CD14-positive monocyte (primary cell): ENCODE data around the gene GPR4. TPM values are rescaled to one million over a fixed set of nuclear protein-coding genes. Genes with fewer than 3 reads are reported as not detected.
A peak's percentile ranks its signal among the peaks of the same experiment; 100 is the strongest.

Experiments used
- DNase-seq, 3 donors: peaks; one replicate each; pipeline ENCODE4 v3.0.0-alpha.2; 2011 to 2022
- H2AFZ ChIP-seq: 2 replicates; pipeline ENCODE4 v1.6.0; 2012; ENCODE audit warnings: mild to moderate bottlenecking, low read depth, low read length, inconsistent platforms; ENCODE audit not compliant: insufficient read depth, poor library complexity, severe bottlenecking
- H3K27ac ChIP-seq, 2 donors: 1 replicate in 1 of 2; 2 replicates in 1 of 2; pipeline ENCODE4 v1.5.1; 2012 to 2013; ENCODE audit warnings: low read length in 2 of 2, control low read depth in 1 of 2, inconsistent platforms in 1 of 2, low read depth in 1 of 2, mild to moderate bottlenecking in 1 of 2
- H3K27me3 ChIP-seq, 2 donors: one replicate each; pipeline versions ENCODE4 v1.6.0 to v1.6.1; 2011 to 2013; ENCODE audit warnings: low read length in 2 of 2; ENCODE audit not compliant: control insufficient read depth in 2 of 2, insufficient read depth in 2 of 2
- H3K36me3 ChIP-seq, 2 donors: replicated peaks in 1 of 2; 1 replicate in 1 of 2; 2 replicates in 1 of 2; pipeline versions ENCODE4 v1.5.1 to v1.6.1; 2012 to 2013; ENCODE audit warnings: low read length in 2 of 2, control low read depth in 1 of 2, inconsistent platforms in 1 of 2, mild to moderate bottlenecking in 1 of 2; ENCODE audit not compliant: insufficient read depth in 2 of 2, control insufficient read depth in 1 of 2
- H3K4me1 ChIP-seq, 2 donors: 1 replicate in 1 of 2; 2 replicates in 1 of 2; pipeline versions ENCODE4 v1.5.1 to v1.6.1; 2012 to 2013; ENCODE audit warnings: low read length in 2 of 2, control low read depth in 1 of 2, inconsistent platforms in 1 of 2, mild to moderate bottlenecking in 1 of 2, moderate library complexity in 1 of 2; ENCODE audit not compliant: insufficient read depth in 2 of 2, control insufficient read depth in 1 of 2
- H3K4me2 ChIP-seq: replicated peaks from 2 replicates; pipeline ENCODE3; 2012; ENCODE audit warnings: low read length, moderate library complexity, mild to moderate bottlenecking; ENCODE audit not compliant: poor library complexity, severe bottlenecking; ENCODE audit errors: extremely low read depth
- H3K4me3 ChIP-seq, 3 experiments: fragments of 200-600 bp in 1 of 3; sonication (generic) in 1 of 3; replicated peaks in 1 of 3; 1 replicate in 2 of 3; 2 replicates in 1 of 3; pipeline ENCODE4 v1.5.1; 2011 to 2013; ENCODE audit warnings: low read length in 3 of 3, mild to moderate bottlenecking in 3 of 3, control low read depth in 2 of 3, low read depth in 2 of 3, inconsistent platforms in 1 of 3, moderate library complexity in 1 of 3
- H3K79me2 ChIP-seq: 2 replicates; pipeline ENCODE4 v1.6.0; 2012; ENCODE audit warnings: mild to moderate bottlenecking, control low read depth, inconsistent platforms, low read length, moderate library complexity; ENCODE audit not compliant: insufficient read depth
- H3K9ac ChIP-seq: 2 replicates; pipeline ENCODE4 v1.6.0; 2017; ENCODE audit warnings: low read length, mild to moderate bottlenecking; ENCODE audit not compliant: insufficient read depth, poor library complexity, severe bottlenecking
- H3K9me3 ChIP-seq, 2 donors: replicated peaks in 1 of 2; 1 replicate in 1 of 2; 2 replicates in 1 of 2; pipeline versions ENCODE4 v1.5.1 to v1.6.1; 2012 to 2013; ENCODE audit warnings: low read length in 2 of 2, control low read depth in 1 of 2; ENCODE audit not compliant: control insufficient read depth in 1 of 2, insufficient read depth in 1 of 2
- H4K20me1 ChIP-seq: 2 replicates; pipeline ENCODE4 v1.6.0; 2012; ENCODE audit warnings: mild to moderate bottlenecking, low read length, control low read depth, moderate library complexity; ENCODE audit not compliant: insufficient read depth
- H3K27ac Mint-ChIP-seq, 7 donors: one replicate each; pipeline ENCODE4 v1.8.0; 2020; ENCODE audit warnings: mild to moderate bottlenecking in 7 of 7, mixed read lengths in 7 of 7, moderate library complexity in 6 of 7, inconsistent platforms in 2 of 7
- H3K27me3 Mint-ChIP-seq, 3 donors: one replicate each; pipeline ENCODE4 v1.8.0; 2021 to 2022; ENCODE audit warnings: low read depth in 3 of 3, mild to moderate bottlenecking in 3 of 3, mixed read lengths in 3 of 3, moderate library complexity in 3 of 3, inconsistent platforms in 1 of 3
- H3K36me3 Mint-ChIP-seq, 2 donors: one replicate each; pipeline ENCODE4 v1.8.0; 2020; ENCODE audit warnings: mixed read lengths in 2 of 2, inconsistent platforms in 1 of 2, mild to moderate bottlenecking in 1 of 2
- H3K4me1 Mint-ChIP-seq: one replicate; pipeline ENCODE4 v1.8.0; 2020; ENCODE audit warnings: mild to moderate bottlenecking, mixed read lengths
- H3K4me3 Mint-ChIP-seq, 2 donors: one replicate each; pipeline ENCODE4 v1.8.0; 2020; ENCODE audit warnings: mild to moderate bottlenecking in 2 of 2, mixed read lengths in 2 of 2, moderate library complexity in 1 of 2
- H3K9me3 Mint-ChIP-seq, 7 donors: one replicate each; pipeline ENCODE4 v1.8.0; 2020 to 2022; ENCODE audit warnings: mixed read lengths in 7 of 7, mild to moderate bottlenecking in 6 of 7, moderate library complexity in 6 of 7, inconsistent platforms in 2 of 7
- WGBS: methylation state at CpG from one replicate; pipeline ENCODE4 v1.1.5; 2013; ENCODE audit warnings: missing lambda C conversion rate; ENCODE audit not compliant: insufficient coverage; 5-methylcytosine and 5-hydroxymethylcytosine counted together
- intact Hi-C, 2 donors: fragments of 100-400 bp; cut with micrococcal nuclease; formaldehyde crosslinking; loops; one replicate each; pipeline versions ENCODE4 v1.15.0 to v1.15.1; 2023
- polyA plus RNA-seq, 3 donors: library from polyadenylated mRNA; depleted of rRNA in 1 of 3; unstranded in 2 of 3; stranded (reverse) in 1 of 3; fragments of 300-500 nt in 2 of 3; fragments of >200 nt in 1 of 3; fragmentation: Illumina TruSeq in 2 of 3; gene quantifications; 1 replicate in 2 of 3; 2 replicates in 1 of 3; pipeline ENCODE4 v1.2.3, GENCODE V29; 2012 to 2021
- TF ChIP-seq, protein P1 (sequence below): fragments of 200-600 bp; IDR thresholded peaks from one replicate; pipeline ENCODE4 v1.8.0; 2022; ENCODE audit warnings: antibody characterized with exemption, mild to moderate bottlenecking

Gene GPR4
- polyA plus RNA-seq, 3 donors = not detected

DNA sequence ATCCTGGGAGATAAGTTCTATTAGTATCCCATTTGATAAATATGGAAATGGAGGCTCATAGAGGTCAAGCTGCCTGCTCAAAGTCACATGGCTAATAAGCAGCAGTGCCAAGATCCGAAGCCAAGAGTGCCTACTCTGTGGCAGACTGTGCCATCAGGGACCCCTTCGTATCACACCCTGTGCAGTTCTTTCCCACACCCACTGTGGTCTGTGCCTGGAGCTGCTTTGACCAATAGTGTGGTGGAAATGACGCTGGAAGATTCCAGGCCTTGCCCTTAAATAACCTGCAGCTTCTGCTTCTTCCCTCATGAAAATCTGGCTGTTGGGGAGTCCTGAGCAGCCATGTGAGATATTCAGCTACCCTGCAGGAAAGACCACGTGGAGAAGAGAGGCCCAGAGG lies 27.5 kb downstream of the GPR4 start:
- no peaks in the 10 kb centered on the region for H3K4me1 Mint-ChIP-seq
- H3K27ac ChIP-seq = no peak overlapping the region
- peaks cover 0 to 1% (median 0%) of the 10 kb centered on the region in 3 donors for H3K27me3 Mint-ChIP-seq
- peak overlapping the region in 1 of 7 donors; percentile 18 for H3K27ac Mint-ChIP-seq
- H3K36me3 ChIP-seq = no peaks in the 10 kb centered on the region
- H3K9ac ChIP-seq = no peak overlapping the region
- WGBS = 83% methylated on average over 2 of the region's 4 CpGs
- H3K79me2 ChIP-seq = peaks cover 2% of the 10 kb centered on the region
- H3K9me3 Mint-ChIP-seq = peaks cover 0 to 3% (median 0%) of the 10 kb centered on the region in 7 donors
- H3K9me3 ChIP-seq = no peaks in the 10 kb centered on the region
- H3K4me3 Mint-ChIP-seq = no peak overlapping the region
- no peak overlapping the region for H2AFZ ChIP-seq
- intact Hi-C loops = no loop called here
- TF ChIP-seq, protein P1, sequence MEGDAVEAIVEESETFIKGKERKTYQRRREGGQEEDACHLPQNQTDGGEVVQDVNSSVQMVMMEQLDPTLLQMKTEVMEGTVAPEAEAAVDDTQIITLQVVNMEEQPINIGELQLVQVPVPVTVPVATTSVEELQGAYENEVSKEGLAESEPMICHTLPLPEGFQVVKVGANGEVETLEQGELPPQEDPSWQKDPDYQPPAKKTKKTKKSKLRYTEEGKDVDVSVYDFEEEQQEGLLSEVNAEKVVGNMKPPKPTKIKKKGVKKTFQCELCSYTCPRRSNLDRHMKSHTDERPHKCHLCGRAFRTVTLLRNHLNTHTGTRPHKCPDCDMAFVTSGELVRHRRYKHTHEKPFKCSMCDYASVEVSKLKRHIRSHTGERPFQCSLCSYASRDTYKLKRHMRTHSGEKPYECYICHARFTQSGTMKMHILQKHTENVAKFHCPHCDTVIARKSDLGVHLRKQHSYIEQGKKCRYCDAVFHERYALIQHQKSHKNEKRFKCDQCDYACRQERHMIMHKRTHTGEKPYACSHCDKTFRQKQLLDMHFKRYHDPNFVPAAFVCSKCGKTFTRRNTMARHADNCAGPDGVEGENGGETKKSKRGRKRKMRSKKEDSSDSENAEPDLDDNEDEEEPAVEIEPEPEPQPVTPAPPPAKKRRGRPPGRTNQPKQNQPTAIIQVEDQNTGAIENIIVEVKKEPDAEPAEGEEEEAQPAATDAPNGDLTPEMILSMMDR = no peak
- H3K4me2 ChIP-seq = no peak overlapping the region
- H4K20me1 ChIP-seq = peaks cover 17% of the 10 kb centered on the region
- no peaks in the 10 kb centered on the region for H3K27me3 ChIP-seq
- H3K4me3 ChIP-seq = no peak overlapping the region
- no peak for DNase-seq
- H3K4me1 ChIP-seq = no peaks in the 10 kb centered on the region
- peaks cover 12 to 18% of the 10 kb centered on the region in 2 donors for H3K36me3 Mint-ChIP-seq

DNA sequence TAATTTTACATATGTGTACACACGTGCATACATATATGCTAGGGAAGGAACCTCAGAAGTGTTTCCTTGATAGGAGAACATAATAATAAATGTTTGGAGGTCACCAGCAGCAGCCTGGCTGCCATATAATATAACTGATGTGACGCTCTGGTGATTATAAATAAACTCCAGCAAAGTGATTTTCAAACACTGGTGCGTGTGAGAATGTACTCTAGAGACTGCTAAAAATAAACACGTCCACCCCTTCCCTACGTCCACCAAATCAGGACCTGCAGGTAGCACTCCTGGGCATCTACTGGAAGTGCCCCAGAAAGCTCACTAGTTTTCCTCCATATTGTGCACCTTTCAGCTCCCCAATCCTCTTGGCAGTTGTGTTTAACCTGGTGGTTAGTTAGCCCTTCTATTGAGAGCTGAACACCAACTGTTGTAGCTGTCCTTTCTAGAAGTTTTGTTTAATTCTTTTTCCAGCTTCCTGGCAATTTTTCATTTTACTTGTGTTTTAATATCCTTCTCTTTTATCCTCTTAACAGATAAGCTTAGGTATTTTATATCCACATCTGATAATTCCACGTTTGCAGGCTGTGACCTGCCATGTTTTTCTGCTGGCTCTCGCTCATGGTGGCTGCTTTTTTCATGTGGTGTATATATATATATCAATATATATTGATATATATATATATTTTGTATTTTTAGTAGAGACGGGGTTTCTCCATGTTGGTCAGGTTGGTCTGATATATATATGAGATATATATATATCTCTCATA lies 30.4 kb downstream of the GPR4 start:
- no peak overlapping the region for H3K27ac ChIP-seq
- no peak for DNase-seq
- H3K27me3 ChIP-seq = no peaks in the 10 kb centered on the region
- Mint-ChIP-seq H3K9me3 (peaks cover 0 to 3% (median 0%) of the 10 kb centered on the region in 7 donors), H3K4me3 (no peak overlapping the region), H3K4me1 (no peaks in the 10 kb centered on the region), H3K36me3 (peaks cover 5 to 20% of the 10 kb centered on the region in 2 donors), H3K27me3 (peaks cover 0 to 1% (median 0%) of the 10 kb centered on the region in 3 donors), H3K27ac (no peak overlapping the region)
- H3K4me1 ChIP-seq = no peaks in the 10 kb centered on the region
- TF ChIP-seq, protein P1 = no peak
- H3K4me2 ChIP-seq = no peak overlapping the region
- no peaks in the 10 kb centered on the region for H3K9me3 ChIP-seq
- H3K79me2 ChIP-seq = peaks cover under 1% of the 10 kb centered on the region
- intact Hi-C loops = no loop called here
- H3K9ac ChIP-seq = no peak overlapping the region
- no peak overlapping the region for H3K4me3 ChIP-seq
- H3K36me3 ChIP-seq = no peaks in the 10 kb centered on the region
- no peak overlapping the region for H2AFZ ChIP-seq
- peaks cover 26% of the 10 kb centered on the region for H4K20me1 ChIP-seq
- WGBS = no CpG with 5 or more reads among the region's 8 CpGs
